ENCODE data around the gene CSAD. TPM values are rescaled to one million over a fixed set of nuclear protein-coding genes. Genes with fewer than 3 reads are reported as not detected.

The CSAD gene
- total RNA-seq, 4 donors from 2014 or later: 29.1 to 142 (median 39.2) TPM

DNA sequence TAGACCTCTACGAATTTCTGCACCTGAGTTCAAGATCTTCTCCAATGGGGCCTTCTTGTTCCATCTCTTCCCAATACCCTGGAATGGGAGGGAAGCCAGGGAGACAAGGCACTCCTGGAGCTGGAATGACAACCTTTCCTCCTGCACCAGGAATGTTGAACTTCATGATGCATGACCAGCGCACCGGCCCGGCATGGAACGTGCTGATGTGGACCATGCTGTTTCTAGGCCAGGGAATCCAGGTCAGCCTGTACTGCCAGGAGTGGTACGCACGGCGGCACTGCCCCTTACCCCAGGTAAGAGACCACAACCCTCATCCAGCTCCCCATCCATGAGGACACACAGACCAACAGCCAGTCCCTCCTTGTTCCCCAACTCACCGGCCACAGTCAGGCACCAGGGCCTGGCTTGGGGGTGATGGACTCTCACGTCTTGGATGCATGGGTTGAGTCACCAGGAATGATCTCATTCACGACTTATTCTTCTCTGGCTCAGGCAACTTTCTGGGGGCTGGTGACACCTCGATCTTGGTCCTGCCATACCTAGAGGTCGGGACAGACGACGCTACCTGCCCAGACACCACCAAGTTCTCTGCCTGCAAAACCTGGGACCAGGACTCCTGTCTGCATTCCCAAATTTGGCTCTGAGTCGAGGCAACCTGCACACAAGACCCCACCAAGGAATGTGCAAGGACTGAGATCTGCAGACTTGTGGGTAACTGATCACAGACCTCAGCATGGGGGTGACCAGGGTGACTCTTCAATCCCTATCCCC, 57.0 kb downstream of the CSAD start:
- Histone ChIP-seq H3K36me3 (no peaks in the 10 kb centered on the region), H3K9me3 (no peaks in the 10 kb centered on the region), H3K27me3 (no peaks in the 10 kb centered on the region), H3K4me1 (no peaks in the 10 kb centered on the region), H3K27ac (no peak overlapping the region), H3K4me3 (no peak overlapping the region)
- in situ Hi-C loops (cut with MboI; ENCODE audit: low pct_ligation_motif_present in 1 of 4, low pct_unique_long_range_greater_than_20kb in 1 of 4, low sequenced_read_pairs in 3 of 4) (no loop called here), intact Hi-C loops (cut with DNase I; ENCODE audit: low total_unique reads) (no loop called here)
- DNase-seq: no peak
- 67 to 93% methylated on average over 1 to 16 of the region's 16 CpGs for WGBS, 2 donors (ENCODE audit: low coverage in 1 of 2)
- no peak for TF ChIP-seq POLR2A (IDR thresholded peaks at IDR 0.05)
- TF ChIP-seq, protein P1, sequence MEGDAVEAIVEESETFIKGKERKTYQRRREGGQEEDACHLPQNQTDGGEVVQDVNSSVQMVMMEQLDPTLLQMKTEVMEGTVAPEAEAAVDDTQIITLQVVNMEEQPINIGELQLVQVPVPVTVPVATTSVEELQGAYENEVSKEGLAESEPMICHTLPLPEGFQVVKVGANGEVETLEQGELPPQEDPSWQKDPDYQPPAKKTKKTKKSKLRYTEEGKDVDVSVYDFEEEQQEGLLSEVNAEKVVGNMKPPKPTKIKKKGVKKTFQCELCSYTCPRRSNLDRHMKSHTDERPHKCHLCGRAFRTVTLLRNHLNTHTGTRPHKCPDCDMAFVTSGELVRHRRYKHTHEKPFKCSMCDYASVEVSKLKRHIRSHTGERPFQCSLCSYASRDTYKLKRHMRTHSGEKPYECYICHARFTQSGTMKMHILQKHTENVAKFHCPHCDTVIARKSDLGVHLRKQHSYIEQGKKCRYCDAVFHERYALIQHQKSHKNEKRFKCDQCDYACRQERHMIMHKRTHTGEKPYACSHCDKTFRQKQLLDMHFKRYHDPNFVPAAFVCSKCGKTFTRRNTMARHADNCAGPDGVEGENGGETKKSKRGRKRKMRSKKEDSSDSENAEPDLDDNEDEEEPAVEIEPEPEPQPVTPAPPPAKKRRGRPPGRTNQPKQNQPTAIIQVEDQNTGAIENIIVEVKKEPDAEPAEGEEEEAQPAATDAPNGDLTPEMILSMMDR (IDR thresholded peaks at IDR 0.05): no peak
- no peak for TF ChIP-seq EP300 (IDR thresholded peaks at IDR 0.05; ENCODE audit: low read depth)

- H3K4me3 ChIP-seq: no peak overlapping the region
- TF ChIP-seq POLR2AphosphoS5 (IDR thresholded peaks at IDR 0.05) (no peak), POLR2A (IDR thresholded peaks at IDR 0.05) (no peak), EP300 (IDR thresholded peaks at IDR 0.05; ENCODE audit: low read depth) (no peak)
- TF ChIP-seq, protein P1 (IDR thresholded peaks at IDR 0.05): no peak
- 92% methylated on average over 10 of the region's 10 CpGs; no CpG with 5 or more reads in 1 of the 2 donors for WGBS, 2 donors (ENCODE audit: low coverage in 1 of 2)
- in situ Hi-C loops (cut with MboI; ENCODE audit: low pct_ligation_motif_present in 1 of 4, low pct_unique_long_range_greater_than_20kb in 1 of 4, low sequenced_read_pairs in 3 of 4) (no loop called here), intact Hi-C loops (cut with DNase I; ENCODE audit: low total_unique reads) (no loop called here)
- no peak overlapping the region for H3K27ac ChIP-seq
- no peak for DNase-seq
- no peaks in the 10 kb centered on the region for H3K9me3 ChIP-seq
- H3K27me3 ChIP-seq: no peaks in the 10 kb centered on the region
- H3K4me1 ChIP-seq: no peaks in the 10 kb centered on the region
- no peaks in the 10 kb centered on the region for H3K36me3 ChIP-seq
These were observed 57.7 kb downstream of the CSAD start for GRCh38 chr12:53122961-53123468.

GRCh38 chr12:53120685-53121525, 59.8 kb downstream of the CSAD start:
- no peaks in the 10 kb centered on the region for H3K36me3 ChIP-seq
- H3K9me3 ChIP-seq: no peaks in the 10 kb centered on the region
- intact Hi-C loops (cut with DNase I; ENCODE audit: low total_unique reads) (no loop called here), in situ Hi-C loops (cut with MboI; ENCODE audit: low pct_ligation_motif_present in 1 of 4, low pct_unique_long_range_greater_than_20kb in 1 of 4, low sequenced_read_pairs in 3 of 4) (no loop called here)
- no peak overlapping the region for H3K4me3 ChIP-seq
- H3K4me1 ChIP-seq: no peaks in the 10 kb centered on the region
- no peak overlapping the region for H3K27ac ChIP-seq
- 70 to 86% methylated on average over 5 to 12 of the region's 12 CpGs for WGBS, 2 donors (ENCODE audit: low coverage in 1 of 2)
- DNase-seq: no peak
- H3K27me3 ChIP-seq: no peaks in the 10 kb centered on the region
- TF ChIP-seq POLR2A (IDR thresholded peaks at IDR 0.05) (no peak), POLR2AphosphoS5 (IDR thresholded peaks at IDR 0.05) (no peak), EP300 (IDR thresholded peaks at IDR 0.05; ENCODE audit: low read depth) (no peak)
- TF ChIP-seq, protein P1 (IDR thresholded peaks at IDR 0.05): no peak

GRCh38 chr12:53118751-53119300, 61.9 kb downstream of the CSAD start:
- H3K27me3 ChIP-seq: no peaks in the 10 kb centered on the region
- intact Hi-C loops (cut with DNase I; ENCODE audit: low total_unique reads) (no loop called here), in situ Hi-C loops (cut with MboI; ENCODE audit: low pct_ligation_motif_present in 1 of 4, low pct_unique_long_range_greater_than_20kb in 1 of 4, low sequenced_read_pairs in 3 of 4) (no loop called here)
- no peak overlapping the region for H3K27ac ChIP-seq
- TF ChIP-seq POLR2AphosphoS5 (IDR thresholded peaks at IDR 0.05) (no peak), POLR2A (IDR thresholded peaks at IDR 0.05) (no peak), EP300 (IDR thresholded peaks at IDR 0.05; ENCODE audit: low read depth) (no peak)
- TF ChIP-seq, protein P1 (IDR thresholded peaks at IDR 0.05): no peak
- no peaks in the 10 kb centered on the region for H3K9me3 ChIP-seq
- WGBS, 2 donors (ENCODE audit: low coverage in 1 of 2): 60 to 76% methylated on average over 1 to 8 of the region's 8 CpGs
- no peaks in the 10 kb centered on the region for H3K36me3 ChIP-seq
- no peaks in the 10 kb centered on the region for H3K4me1 ChIP-seq
- no peak for DNase-seq
- no peak overlapping the region for H3K4me3 ChIP-seq
